Right atrium auricular region (tissue), 2 donors: ENCODE measurements around the gene PRAMEF17. TPM values are rescaled to one million over a fixed set of nuclear protein-coding genes. Genes with fewer than 3 reads are reported as not detected.
"Not testable (repeated sequence)": the region's sequence is repeated elsewhere in the genome, so short reads cannot be mapped to it uniquely, and the experiment has no call there.

Experiments
- DNase-seq: peaks from one replicate; pipeline ENCODE4 v3.0.0-alpha.2; 2019; ENCODE audit warnings: low spot score
- H3K27ac ChIP-seq, 2 donors: fragments of 200-600 bp; sonication (generic); 1 replicate in 1 of 2; 2 replicates in 1 of 2; pipeline ENCODE4 v1.5.1; 2016 to 2019
- H3K27me3 ChIP-seq, 2 donors: fragments of 200-600 bp; sonication (generic); one replicate each; pipeline versions ENCODE4 v1.5.1 to v1.6.0; 2017 to 2019
- H3K36me3 ChIP-seq: fragments of 200-600 bp; sonication (generic); one replicate; pipeline ENCODE4 v1.5.1; 2016
- H3K4me1 ChIP-seq, 2 donors: fragments of 200-600 bp; sonication (generic); one replicate each; pipeline versions ENCODE4 v1.5.1 to v1.6.0; 2017 to 2019
- H3K4me3 ChIP-seq, 2 donors: fragments of 200-600 bp; sonication (generic); 1 replicate in 1 of 2; 2 replicates in 1 of 2; pipeline ENCODE4 v1.5.1; 2017 to 2019; ENCODE audit warnings: mild to moderate bottlenecking in 1 of 2, moderate library complexity in 1 of 2
- H3K9me3 ChIP-seq, 2 donors: fragments of 200-600 bp; sonication (generic); one replicate each; pipeline ENCODE4 v1.5.1; 2019
- CTCF ChIP-seq, 2 donors: fragments of 200-600 bp; sonication (generic); IDR thresholded peaks; one replicate each; pipeline ENCODE4 v1.5.1; 2019; ENCODE audit warnings: antibody characterized with exemption in 2 of 2
- total RNA-seq, 2 donors: library from RNA; depleted of rRNA; stranded (reverse); fragments of >200 nt; gene quantifications; one replicate each; pipeline ENCODE4 v1.1.0, GENCODE V29; 2016

PRAMEF17 gene
- total RNA-seq, 2 donors from 2014 or later: not detected

- H3K4me3 ChIP-seq, H3K27ac ChIP-seq, H3K27me3 ChIP-seq, H3K9me3 ChIP-seq, H3K36me3 ChIP-seq, DNase-seq, H3K4me1 ChIP-seq: not testable (repeated sequence)
Observed at GRCh38 chr1:13395311-13395710, 5.9 kb downstream of the PRAMEF17 start.

- no peak for DNase-seq
- H3K4me1 ChIP-seq: no peaks in the 10 kb centered on the region
- H3K9me3 ChIP-seq: no peaks in the 10 kb centered on the region
- no peak overlapping the region for H3K27ac ChIP-seq
- TF ChIP-seq CTCF (IDR thresholded peaks at IDR 0.05): no peak
- no peak overlapping the region for H3K4me3 ChIP-seq
- no peaks in the 10 kb centered on the region for H3K27me3 ChIP-seq
- no peaks in the 10 kb centered on the region for H3K36me3 ChIP-seq
Observed at GRCh38 chr1:13407811-13408210, 18.4 kb downstream of the PRAMEF17 start.

- H3K36me3 ChIP-seq, H3K27ac ChIP-seq, H3K9me3 ChIP-seq, H3K4me3 ChIP-seq, H3K4me1 ChIP-seq, H3K27me3 ChIP-seq, DNase-seq: not testable (repeated sequence)
Observed at GRCh38 chr1:13410150-13410549, 20.7 kb downstream of the PRAMEF17 start, which contains the start of gene PRAMEF20. PRAMEF20 (plus strand) TSS chr1:13410450; CDS start chr1:13416355, 5,905 bp downstream.

- Histone ChIP-seq H3K4me1 (no peaks in the 10 kb centered on the region), H3K27ac (no peak overlapping the region), H3K27me3 (no peaks in the 10 kb centered on the region), H3K9me3 (no peaks in the 10 kb centered on the region), H3K36me3 (no peaks in the 10 kb centered on the region), H3K4me3 (no peak overlapping the region)
- DNase-seq: no peak
- no peak for TF ChIP-seq CTCF (IDR thresholded peaks at IDR 0.05)
Observed at GRCh38 chr1:13430495-13430894, 41.1 kb downstream of the PRAMEF17 start.

- no peak for DNase-seq
- Histone ChIP-seq H3K36me3 (no peaks in the 10 kb centered on the region), H3K9me3 (no peaks in the 10 kb centered on the region), H3K4me3 (no peak overlapping the region), H3K4me1 (no peaks in the 10 kb centered on the region), H3K27me3 (no peaks in the 10 kb centered on the region), H3K27ac (no peak overlapping the region)
- no peak for TF ChIP-seq CTCF (IDR thresholded peaks at IDR 0.05)
Observed at GRCh38 chr1:13432251-13432650, 42.8 kb downstream of the PRAMEF17 start.

- H3K4me1 ChIP-seq, H3K27me3 ChIP-seq, H3K27ac ChIP-seq, DNase-seq, H3K36me3 ChIP-seq, H3K4me3 ChIP-seq, H3K9me3 ChIP-seq: not testable (repeated sequence)
Observed at GRCh38 chr1:13433694-13434358, 44.4 kb downstream of the PRAMEF17 start.

GRCh38 chr1:13435458-13435857 lies 46.0 kb downstream of the PRAMEF17 start:
- H3K4me1 ChIP-seq: no peaks in the 10 kb centered on the region
- no peak for DNase-seq

GRCh38 chr1:13439104-13439783 lies 49.8 kb downstream of the PRAMEF17 start:
- not testable (repeated sequence) for H3K36me3 ChIP-seq, H3K4me3 ChIP-seq, H3K9me3 ChIP-seq, H3K4me1 ChIP-seq, DNase-seq, H3K27me3 ChIP-seq, H3K27ac ChIP-seq

More at GRCh38 chr1:13435458-13435857, 46.0 kb downstream of the PRAMEF17 start:
- Histone ChIP-seq H3K27me3 (no peaks in the 10 kb centered on the region), H3K27ac (no peak overlapping the region), H3K9me3 (no peaks in the 10 kb centered on the region), H3K36me3 (no peaks in the 10 kb centered on the region), H3K4me3 (no peak overlapping the region)
- TF ChIP-seq CTCF (IDR thresholded peaks at IDR 0.05): no peak
